Kidney epithelial cell (primary cell): ENCODE measurements around the gene KLK12. TPM values are rescaled to one million over a fixed set of nuclear protein-coding genes. Genes with fewer than 3 reads are reported as not detected.
"Not testable (repeated sequence)": the region's sequence is repeated elsewhere in the genome, so short reads cannot be mapped to it uniquely, and the experiment has no call there.

Experiments used
- DNase-seq: peaks from one replicate; pipeline ENCODE4 v3.0.0-alpha.2; 2010; ENCODE audit warnings: low read depth
- H3K27me3 ChIP-seq: 2 replicates; pipeline ENCODE4 v1.6.0; 2011; ENCODE audit warnings: low read length; ENCODE audit not compliant: control insufficient read depth, insufficient read depth
- H3K36me3 ChIP-seq: 2 replicates; pipeline ENCODE4 v1.5.1; 2011; ENCODE audit warnings: low read length; ENCODE audit not compliant: control insufficient read depth, insufficient read depth
- H3K4me3 ChIP-seq: 2 replicates; pipeline ENCODE4 v1.5.1; 2011; ENCODE audit warnings: low read depth, mild to moderate bottlenecking, control low read depth, low read length
- CTCF ChIP-seq: IDR thresholded peaks from 2 replicates; pipeline ENCODE4 v1.5.1; 2011; ENCODE audit warnings: mild to moderate bottlenecking, moderate library complexity, low read length, control low read depth, inconsistent platforms; ENCODE audit not compliant: insufficient read depth, poor library complexity, severe bottlenecking
- total RNA-seq: library from RNA; depleted of rRNA; stranded (reverse); fragments of >200 nt; gene quantifications from 2 replicates; pipeline ENCODE4 v1.2.3, GENCODE V29; 2015

The KLK12 gene
- total RNA-seq, 1 donor from 2014 or later: not detected

- Histone ChIP-seq H3K36me3 (no peaks in the 10 kb centered on the region), H3K27me3 (peaks cover 3% of the 10 kb centered on the region), H3K4me3 (no peak overlapping the region)
- no peak for TF ChIP-seq CTCF
- DNase-seq: no peak
Observed at GRCh38 chr19:51000426-51000825, 34.4 kb downstream of the KLK12 start.

DNA sequence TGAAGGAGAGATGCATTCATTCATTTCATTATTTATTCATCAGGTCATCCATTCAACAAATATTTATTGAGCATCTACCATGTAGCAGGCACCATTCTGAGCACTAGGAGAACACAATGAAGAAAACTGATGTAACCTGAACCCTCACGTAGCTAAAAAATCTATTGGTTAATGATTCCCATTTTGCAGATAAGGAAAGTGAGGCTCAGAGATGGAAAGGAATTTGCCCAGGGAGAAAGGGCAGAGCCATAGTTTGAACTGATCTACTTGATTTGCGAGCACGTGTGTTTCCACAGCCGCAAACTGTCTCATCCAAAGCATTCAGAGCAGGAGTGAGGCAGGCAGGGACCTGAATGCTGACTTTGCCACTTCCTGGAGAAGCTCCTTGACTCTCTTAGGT lies 36.1 kb downstream of the KLK12 start:
- no peak for DNase-seq
- Histone ChIP-seq H3K4me3 (no peak overlapping the region), H3K36me3 (no peaks in the 10 kb centered on the region), H3K27me3 (peaks cover 3% of the 10 kb centered on the region)
- no peak for TF ChIP-seq CTCF

GRCh38 chr19:50998061-50998460 lies 36.7 kb downstream of the KLK12 start:
- DNase-seq: no peak
- no peak overlapping the region for H3K4me3 ChIP-seq
- H3K27me3 ChIP-seq: peaks cover 3% of the 10 kb centered on the region
- H3K36me3 ChIP-seq: no peaks in the 10 kb centered on the region
- TF ChIP-seq CTCF: no peak

- H3K27me3 ChIP-seq: no peaks in the 10 kb centered on the region
- no peak for DNase-seq
- no peak for TF ChIP-seq CTCF
- no peak overlapping the region for H3K4me3 ChIP-seq
- H3K36me3 ChIP-seq: no peaks in the 10 kb centered on the region
Observed at GRCh38 chr19:50994129-50994528, 40.7 kb downstream of the KLK12 start.

- no peak for DNase-seq
Observed at GRCh38 chr19:50992666-50993035, 42.2 kb downstream of the KLK12 start.

DNA sequence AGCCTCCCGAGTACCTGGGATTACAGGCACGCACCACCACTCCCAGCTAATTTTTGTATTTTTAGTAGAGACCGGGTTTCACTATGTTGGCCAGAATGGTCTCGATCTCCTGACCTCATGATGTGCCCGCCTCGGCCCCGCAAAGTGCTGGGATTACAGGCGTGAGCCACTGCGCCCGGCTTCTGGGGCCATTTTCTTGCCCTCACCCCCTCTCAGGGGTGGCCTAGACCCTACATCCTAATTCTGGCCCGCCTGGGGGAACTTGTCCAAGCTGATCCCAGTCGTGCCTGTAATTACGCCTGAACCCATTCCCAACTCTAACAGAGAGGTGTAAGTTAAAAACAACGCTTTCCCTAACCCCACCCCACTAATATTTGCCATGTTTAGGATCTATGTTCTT lies 50.4 kb downstream of the KLK12 start:
- not testable (repeated sequence) for H3K4me3 ChIP-seq

More at GRCh38 chr19:50992666-50993035, 42.2 kb downstream of the KLK12 start:
- no peak for TF ChIP-seq CTCF
- Histone ChIP-seq H3K4me3 (no peak overlapping the region), H3K36me3 (no peaks in the 10 kb centered on the region), H3K27me3 (no peaks in the 10 kb centered on the region)

More for the DNA sequence above, 50.4 kb downstream of the KLK12 start:
- not testable (repeated sequence) for H3K27me3 ChIP-seq, DNase-seq, H3K36me3 ChIP-seq
